GM21723 (cell line): ENCODE data around the gene PHKA2.
"Not testable (repeated sequence)": the region's sequence is repeated elsewhere in the genome, so short reads cannot be mapped to it uniquely, and the experiment has no call there.

ENCODE experiments used
- ATAC-seq: cut with Tn5 transposase; IDR thresholded peaks from one replicate; pipeline ENCODE4 v1.9.1; 2021; ENCODE audit warnings: mild to moderate bottlenecking, moderate library complexity; ENCODE audit not compliant: unreplicated experiment

The PHKA2 gene

GRCh38 chrX:18872621-18873020 lies 111.3 kb downstream of the PHKA2 start:
- ATAC-seq = no peak

DNA sequence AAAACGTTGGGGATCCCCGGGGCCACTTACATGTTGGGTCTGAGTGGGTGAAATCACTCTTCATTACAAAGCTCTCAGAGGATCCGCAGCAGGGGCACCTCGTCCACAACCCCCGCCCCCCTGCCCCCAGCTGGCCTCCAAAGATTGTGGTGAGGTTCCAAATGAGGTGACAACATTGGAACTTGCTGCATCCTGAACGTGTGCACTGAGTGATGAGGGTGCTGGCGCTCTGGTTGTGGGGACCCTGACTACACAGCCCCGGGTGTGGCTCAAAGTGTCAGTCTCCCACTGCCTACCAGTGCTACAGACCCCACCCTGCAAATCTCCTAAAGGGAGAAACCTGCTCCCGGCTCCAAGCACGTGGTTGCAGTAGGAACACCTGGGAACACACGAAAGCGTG lies 111.9 kb downstream of the PHKA2 start:
- ATAC-seq = no peak

DNA sequence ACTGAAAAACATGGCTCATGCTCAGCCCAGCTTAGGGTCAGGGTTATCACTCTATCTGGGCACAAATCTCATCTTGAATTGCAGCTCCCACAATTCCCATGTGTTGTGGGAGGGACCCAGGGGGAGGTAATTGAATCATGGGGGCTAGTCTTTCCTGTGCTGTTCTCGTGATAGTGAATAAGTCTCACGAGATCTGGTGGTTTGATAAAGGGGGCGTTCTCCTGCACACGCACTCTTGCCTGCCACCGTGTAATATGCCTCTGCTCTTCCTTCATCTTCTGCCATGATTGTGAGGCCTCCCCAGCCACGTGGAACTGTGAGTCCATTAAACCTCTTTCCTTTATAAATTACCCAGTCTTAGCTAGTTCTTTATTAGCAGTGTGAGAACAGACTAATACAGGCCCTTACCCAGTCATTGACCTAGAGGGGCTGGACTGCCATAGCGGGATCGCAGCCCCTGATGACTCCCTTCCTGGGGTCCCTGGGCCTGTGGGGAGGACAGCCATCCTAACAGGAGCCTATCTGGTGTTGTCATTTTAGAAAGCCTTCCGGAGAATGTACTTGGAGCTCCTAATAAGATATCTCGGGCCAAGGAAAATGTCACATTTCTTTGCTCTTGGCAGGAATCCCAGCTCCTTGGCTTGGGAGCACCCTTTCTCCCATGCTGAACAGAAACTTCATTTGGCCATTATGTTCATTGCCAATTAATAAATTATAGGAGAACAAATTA lies 112.6 kb downstream of the PHKA2 start:
- no peak for ATAC-seq

DNA sequence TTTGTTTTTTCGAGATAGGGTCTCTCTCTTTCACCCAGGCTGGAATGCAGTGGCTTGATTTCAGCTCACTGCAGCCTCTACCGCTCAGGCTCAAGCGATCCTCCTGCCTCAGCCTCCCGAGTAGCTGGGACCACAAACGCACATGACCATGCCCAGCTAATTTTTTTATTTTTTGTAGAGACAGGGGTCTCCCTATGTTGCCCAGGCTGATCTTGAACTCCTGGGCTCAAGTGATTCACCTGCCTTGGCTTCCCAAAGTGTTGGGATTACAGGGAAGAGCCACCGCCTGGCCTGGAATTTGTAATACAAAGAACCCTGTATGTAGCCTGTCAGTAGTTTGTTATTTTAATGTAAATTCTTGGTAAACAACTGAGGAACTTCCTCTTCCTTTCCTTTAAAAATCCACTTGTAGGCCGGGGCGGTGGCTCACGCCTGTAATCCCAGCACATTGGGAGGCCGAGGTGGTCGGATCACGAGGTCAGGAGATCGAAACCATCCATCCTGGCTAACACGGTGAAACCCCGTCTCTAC lies 119.5 kb downstream of the PHKA2 start:
- ATAC-seq = no peak

- ATAC-seq = no peak
Observed at GRCh38 chrX:18861511-18861910, 122.4 kb downstream of the PHKA2 start.

- no peak for ATAC-seq
Observed at GRCh38 chrX:18856645-18856997, 127.3 kb downstream of the PHKA2 start.

GRCh38 chrX:18855919-18856644 lies 127.8 kb downstream of the PHKA2 start:
- peak; percentile 95 for ATAC-seq

- not testable (repeated sequence) for ATAC-seq
Observed at GRCh38 chrX:18847901-18848300, 136.0 kb downstream of the PHKA2 start.
